HCT116 (cell line): ENCODE data around the gene VPS9D1.

Source experiments
- CTCF ChIP-seq, 3 experiments: fragments of 200-600 bp in 1 of 3; sonication (generic) in 1 of 3; IDR thresholded peaks in 2 of 3; conservative IDR thresholded peaks in 1 of 3; 2 replicates each; pipeline ENCODE4 v1.5.1; 2012 to 2017; ENCODE audit warnings: low read depth in 2 of 3, low read length in 2 of 3, antibody characterized with exemption in 1 of 3, borderline replicate concordance in 1 of 3, control low read depth in 1 of 3, mild to moderate bottlenecking in 1 of 3, mixed read lengths in 1 of 3, mixed run types in 1 of 3, moderate library complexity in 1 of 3; ENCODE audit not compliant: insufficient read depth in 1 of 3
- REST ChIP-seq: IDR thresholded peaks from 2 replicates; pipeline ENCODE4 v1.6.1; 2012; ENCODE audit warnings: low read depth
- SIN3A ChIP-seq: IDR thresholded peaks from 2 replicates; pipeline ENCODE4 v1.6.1; 2012; ENCODE audit warnings: low read depth
- SP1 ChIP-seq: IDR thresholded peaks from 2 replicates; pipeline ENCODE4 v1.6.1; 2012; ENCODE audit warnings: low read depth
- YY1 ChIP-seq: IDR thresholded peaks from 2 replicates; pipeline ENCODE4 v1.6.1; 2011; ENCODE audit warnings: low read length, low read depth, moderate library complexity, mild to moderate bottlenecking; ENCODE audit not compliant: insufficient replicate concordance; ENCODE audit errors: extremely low read depth
- ZFX ChIP-seq: fragments of 450-650 bp; IDR thresholded peaks from 2 replicates; pipeline ENCODE4 v1.6.1; 2017

GRCh38 chr16:89720813-89721545, at the start of gene VPS9D1, which contains the start of gene ZNF276:
- TF ChIP-seq SIN3A (no peak), SP1 (no peak), ZFX (no peak; the same call in none of the 2 replicates), YY1 (peak; percentile 79), REST (no peak), CTCF (IDR thresholded peaks at IDR 0.05 in 2 of 3, conservative IDR thresholded peaks at IDR 0.05 in 1 of 3; ENCODE audit: borderline replicate concordance in 1 of 3, insufficient read depth in 1 of 3, low read depth in 2 of 3, low read length in 2 of 3) (no peak)
